LNCAP (cell line): ENCODE results near the gene NOXO1.

ENCODE experiments used
- CTCF ChIP-seq: fragments of 450-650 bp; IDR thresholded peaks from 2 replicates; pipeline ENCODE4 v1.5.1; 2017; ENCODE audit warnings: mild to moderate bottlenecking

The NOXO1 gene

GRCh38 chr16:1971796-1972489 lies 9.3 kb downstream of the NOXO1 start, which contains the start of gene TBL3:
TBL3 (plus strand) TSS chr16:1972053; CDS start chr16:1972165, 112 bp downstream.
- TF ChIP-seq CTCF, result no peak

GRCh38 chr16:1968146-1968953 lies 12.9 kb downstream of the NOXO1 start:
- no peak for TF ChIP-seq CTCF

GRCh38 chr16:1966460-1966859 lies 14.8 kb downstream of the NOXO1 start, which contains the start of gene RNF151:
RNF151 (plus strand) TSS chr16:1966856; CDS start chr16:1966882, 26 bp downstream.
- no peak for TF ChIP-seq CTCF

GRCh38 chr16:1965396-1966001 lies 15.8 kb downstream of the NOXO1 start:
- no peak for TF ChIP-seq CTCF

- TF ChIP-seq CTCF, result 0 out of 2 replicates have a peak, but pooled peaks have one; percentile 2
These were observed 16.5 kb downstream of the NOXO1 start, which contains the start of gene RPS2 for GRCh38 chr16:1964506-1965395. RPS2 (minus strand) TSS chr16:1964826; CDS start chr16:1964625, 201 bp downstream.

- TF ChIP-seq CTCF, result 0 out of 2 replicates have a peak, but pooled peaks have one; percentile 35
These were observed 17.3 kb downstream of the NOXO1 start for GRCh38 chr16:1963806-1964505.
